ENCODE results near the gene CMSS1.

CMSS1 gene

GRCh38 chr3:100030346-100030745, 212.7 kb downstream of the CMSS1 start:
- Histone ChIP-seq H3K79me2 (ENCODE audit: insufficient read depth, low read length) (no peaks in the 10 kb centered on the region), H3K9me3 (ENCODE audit: insufficient read depth, low read depth, low read length) (no peaks in the 10 kb centered on the region), H2AFZ (ENCODE audit: low read length) (no peak overlapping the region), H3F3A (ENCODE audit: low read depth) (peaks cover 3% of the 10 kb centered on the region; the same call in 1 of the 2 replicates), H3K9me2 (replicated peaks; ENCODE audit: low read depth, low read length) (no peaks in the 10 kb centered on the region), H3K27me3 (ENCODE audit: insufficient read depth, low read length, poor library complexity, severe bottlenecking) (no peaks in the 10 kb centered on the region), H3K4me2 (ENCODE audit: low read depth, low read length, poor library complexity, severe bottlenecking) (peak overlapping the region; percentile 29), H3K36me3 (ENCODE audit: insufficient read depth, low read length) (no peaks in the 10 kb centered on the region), H4K20me1 (ENCODE audit: insufficient read depth, low read length, poor library complexity, severe bottlenecking) (no peaks in the 10 kb centered on the region), H3K4me1 (ENCODE audit: insufficient read depth, low read length, poor library complexity, severe bottlenecking) (peaks cover 29% of the 10 kb centered on the region), H3K4me3 (ENCODE audit: low read length, poor library complexity, severe bottlenecking) (no peak overlapping the region), H3K9ac (ENCODE audit: low read depth, low read length, poor library complexity, severe bottlenecking) (no peak overlapping the region)
- TF ChIP-seq, protein P1, sequence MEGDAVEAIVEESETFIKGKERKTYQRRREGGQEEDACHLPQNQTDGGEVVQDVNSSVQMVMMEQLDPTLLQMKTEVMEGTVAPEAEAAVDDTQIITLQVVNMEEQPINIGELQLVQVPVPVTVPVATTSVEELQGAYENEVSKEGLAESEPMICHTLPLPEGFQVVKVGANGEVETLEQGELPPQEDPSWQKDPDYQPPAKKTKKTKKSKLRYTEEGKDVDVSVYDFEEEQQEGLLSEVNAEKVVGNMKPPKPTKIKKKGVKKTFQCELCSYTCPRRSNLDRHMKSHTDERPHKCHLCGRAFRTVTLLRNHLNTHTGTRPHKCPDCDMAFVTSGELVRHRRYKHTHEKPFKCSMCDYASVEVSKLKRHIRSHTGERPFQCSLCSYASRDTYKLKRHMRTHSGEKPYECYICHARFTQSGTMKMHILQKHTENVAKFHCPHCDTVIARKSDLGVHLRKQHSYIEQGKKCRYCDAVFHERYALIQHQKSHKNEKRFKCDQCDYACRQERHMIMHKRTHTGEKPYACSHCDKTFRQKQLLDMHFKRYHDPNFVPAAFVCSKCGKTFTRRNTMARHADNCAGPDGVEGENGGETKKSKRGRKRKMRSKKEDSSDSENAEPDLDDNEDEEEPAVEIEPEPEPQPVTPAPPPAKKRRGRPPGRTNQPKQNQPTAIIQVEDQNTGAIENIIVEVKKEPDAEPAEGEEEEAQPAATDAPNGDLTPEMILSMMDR (conservative IDR thresholded peaks at IDR 0.05; ENCODE audit: low read length): no peak
- no peak for TF ChIP-seq EZH2phosphoT487 (IDR thresholded peaks at IDR 0.05; ENCODE audit: borderline replicate concordance)

DNA sequence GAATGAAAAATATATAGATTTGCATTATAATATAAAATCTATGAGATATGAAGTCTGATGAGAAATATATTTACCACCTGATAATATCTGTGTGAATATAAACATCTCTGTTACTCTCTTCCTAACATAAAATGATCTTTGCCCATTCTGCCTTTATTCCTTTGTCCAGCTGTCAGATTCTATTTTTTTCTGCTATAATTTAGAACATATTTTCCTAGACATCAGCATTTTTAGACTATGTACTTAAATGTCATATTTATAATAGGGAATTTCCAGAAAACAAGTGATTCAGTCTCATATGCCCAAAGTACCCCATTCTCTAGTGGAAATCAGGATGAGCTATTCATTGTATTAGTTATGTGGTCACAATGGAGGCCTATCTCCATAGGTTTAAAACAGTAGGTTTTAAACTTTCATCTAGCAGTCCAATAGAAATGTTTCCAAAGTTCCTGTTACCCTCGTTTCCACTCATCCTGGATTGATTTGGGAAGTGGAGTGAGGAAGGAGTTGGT, 213.3 kb downstream of the CMSS1 start:
- H3K36me3 ChIP-seq (ENCODE audit: insufficient read depth, low read length): no peaks in the 10 kb centered on the region
- no peak overlapping the region for H2AFZ ChIP-seq (ENCODE audit: low read length)
- H3K9me2 ChIP-seq (replicated peaks; ENCODE audit: low read depth, low read length): no peaks in the 10 kb centered on the region
- peaks cover 29% of the 10 kb centered on the region for H3K4me1 ChIP-seq (ENCODE audit: insufficient read depth, low read length, poor library complexity, severe bottlenecking)
- H3K27me3 ChIP-seq (ENCODE audit: insufficient read depth, low read length, poor library complexity, severe bottlenecking): no peaks in the 10 kb centered on the region
- TF ChIP-seq, protein P1 (conservative IDR thresholded peaks at IDR 0.05; ENCODE audit: low read length): no peak
- no peak for TF ChIP-seq EZH2phosphoT487 (IDR thresholded peaks at IDR 0.05; ENCODE audit: borderline replicate concordance)
- no peaks in the 10 kb centered on the region for H3K9me3 ChIP-seq (ENCODE audit: insufficient read depth, low read depth, low read length)
- no peak overlapping the region for H3K4me2 ChIP-seq (ENCODE audit: low read depth, low read length, poor library complexity, severe bottlenecking)
- no peaks in the 10 kb centered on the region for H3K79me2 ChIP-seq (ENCODE audit: insufficient read depth, low read length)
- H4K20me1 ChIP-seq (ENCODE audit: insufficient read depth, low read length, poor library complexity, severe bottlenecking): no peaks in the 10 kb centered on the region
- no peak overlapping the region for H3K4me3 ChIP-seq (ENCODE audit: low read length, poor library complexity, severe bottlenecking)
- peaks cover 3% of the 10 kb centered on the region; the same call in 1 of the 2 replicates for H3F3A ChIP-seq (ENCODE audit: low read depth)
- no peak overlapping the region for H3K9ac ChIP-seq (ENCODE audit: low read depth, low read length, poor library complexity, severe bottlenecking)

GRCh38 chr3:100032243-100032642, 214.6 kb downstream of the CMSS1 start:
- TF ChIP-seq EZH2phosphoT487 (IDR thresholded peaks at IDR 0.05; ENCODE audit: borderline replicate concordance): no peak
- TF ChIP-seq, protein P1 (conservative IDR thresholded peaks at IDR 0.05; ENCODE audit: low read length): no peak

More at GRCh38 chr3:100032243-100032642, 214.6 kb downstream of the CMSS1 start:
- Histone ChIP-seq H3F3A (ENCODE audit: low read depth) (peaks cover 3% of the 10 kb centered on the region; the same call in 1 of the 2 replicates), H3K4me3 (ENCODE audit: low read length, poor library complexity, severe bottlenecking) (no peak overlapping the region), H3K9me2 (replicated peaks; ENCODE audit: low read depth, low read length) (no peaks in the 10 kb centered on the region), H3K9ac (ENCODE audit: low read depth, low read length, poor library complexity, severe bottlenecking) (no peak overlapping the region), H3K4me2 (ENCODE audit: low read depth, low read length, poor library complexity, severe bottlenecking) (no peak overlapping the region), H2AFZ (ENCODE audit: low read length) (no peak overlapping the region), H3K4me1 (ENCODE audit: insufficient read depth, low read length, poor library complexity, severe bottlenecking) (peaks cover 24% of the 10 kb centered on the region), H3K27me3 (ENCODE audit: insufficient read depth, low read length, poor library complexity, severe bottlenecking) (no peaks in the 10 kb centered on the region), H3K36me3 (ENCODE audit: insufficient read depth, low read length) (no peaks in the 10 kb centered on the region), H3K9me3 (ENCODE audit: insufficient read depth, low read depth, low read length) (no peaks in the 10 kb centered on the region), H4K20me1 (ENCODE audit: insufficient read depth, low read length, poor library complexity, severe bottlenecking) (no peaks in the 10 kb centered on the region), H3K79me2 (ENCODE audit: insufficient read depth, low read length) (no peaks in the 10 kb centered on the region)

Measured in Loucy (cell line).